HG03039 (cell line): ENCODE measurements around the gene OTX2.

ENCODE experiments used
- ATAC-seq: cut with Tn5 transposase; IDR thresholded peaks from one replicate; pipeline ENCODE4 v1.9.1; 2021; ENCODE audit warnings: mild to moderate bottlenecking, moderate library complexity; ENCODE audit not compliant: unreplicated experiment

OTX2 gene

DNA sequence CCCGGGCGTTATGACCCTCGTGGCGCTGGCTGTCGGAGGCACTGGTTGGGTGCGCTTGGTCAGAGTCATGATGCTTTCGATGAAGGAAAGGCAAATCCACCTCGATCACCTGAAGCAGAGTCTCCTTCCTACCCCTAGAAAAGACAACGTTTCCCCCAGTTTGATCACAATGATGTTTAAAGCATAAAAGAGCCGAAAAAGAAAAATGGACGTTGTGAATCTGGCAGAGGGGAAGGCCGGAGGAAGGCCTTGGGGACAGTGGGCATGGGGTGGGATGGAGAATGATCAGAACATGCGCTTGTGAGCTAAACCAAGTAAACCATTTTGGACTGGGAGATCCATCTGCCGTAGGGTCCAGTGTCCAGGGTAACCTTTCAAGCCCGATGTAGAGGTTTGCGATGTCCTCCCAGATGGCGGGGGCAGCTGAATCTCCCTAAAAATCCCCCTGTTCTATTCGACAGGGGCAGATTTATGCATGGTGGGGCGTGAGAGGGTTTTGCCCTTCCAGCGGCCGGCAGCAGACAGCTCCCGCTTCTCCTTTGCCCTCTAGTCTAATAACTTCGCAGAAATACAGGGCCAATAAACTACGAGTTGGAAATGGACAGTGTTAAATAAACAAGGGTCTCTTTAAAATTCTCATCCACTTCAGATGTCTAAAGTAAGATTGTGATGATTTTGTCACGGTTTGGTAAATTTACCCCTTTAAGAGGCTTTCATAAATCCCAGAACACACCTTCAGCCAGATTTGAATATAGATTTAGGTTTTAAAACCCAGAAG is 2.3 kb upstream of the OTX2 start:
- ATAC-seq = no peak

DNA sequence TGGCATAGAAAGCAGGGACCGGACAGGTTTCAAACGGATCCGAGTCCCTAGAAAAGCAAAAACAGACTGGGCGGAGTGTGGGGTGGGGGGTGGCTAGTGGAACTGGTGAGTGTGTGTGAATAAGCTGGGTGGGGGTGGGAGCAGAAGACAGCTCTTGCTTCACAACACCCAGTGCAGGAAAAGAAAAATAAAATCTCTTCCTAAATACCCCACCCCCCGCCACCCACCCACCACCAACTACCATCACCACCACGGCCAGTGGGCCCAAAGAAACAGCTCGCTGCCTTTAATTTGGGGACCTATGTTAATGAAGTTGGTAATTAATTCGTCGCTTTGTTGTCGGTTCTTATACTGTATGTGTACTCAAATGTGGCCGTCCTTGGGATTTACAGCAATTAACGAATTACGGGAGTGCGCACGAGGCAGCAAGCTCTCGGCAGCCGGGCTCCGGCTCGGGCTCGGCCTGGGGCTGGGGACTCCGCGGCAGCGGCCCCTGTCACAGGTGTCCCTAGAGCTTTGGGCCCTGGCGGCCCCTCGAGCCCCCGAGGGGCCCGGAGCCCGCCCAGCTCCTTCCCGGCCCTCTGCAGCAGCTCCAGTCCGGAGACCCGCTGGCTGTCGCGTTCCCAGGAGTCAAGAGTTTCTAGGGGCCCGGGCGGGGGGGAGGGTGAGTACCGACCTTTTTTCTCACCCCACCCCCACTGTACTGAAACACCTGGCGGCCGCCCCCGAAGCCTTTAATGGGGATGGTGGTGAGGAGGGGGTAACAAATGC is 1.5 kb upstream of the OTX2 start:
- no peak for ATAC-seq

GRCh38 chr14:56810836-56811592 is 735 bp upstream of the OTX2 start:
- no peak for ATAC-seq

DNA sequence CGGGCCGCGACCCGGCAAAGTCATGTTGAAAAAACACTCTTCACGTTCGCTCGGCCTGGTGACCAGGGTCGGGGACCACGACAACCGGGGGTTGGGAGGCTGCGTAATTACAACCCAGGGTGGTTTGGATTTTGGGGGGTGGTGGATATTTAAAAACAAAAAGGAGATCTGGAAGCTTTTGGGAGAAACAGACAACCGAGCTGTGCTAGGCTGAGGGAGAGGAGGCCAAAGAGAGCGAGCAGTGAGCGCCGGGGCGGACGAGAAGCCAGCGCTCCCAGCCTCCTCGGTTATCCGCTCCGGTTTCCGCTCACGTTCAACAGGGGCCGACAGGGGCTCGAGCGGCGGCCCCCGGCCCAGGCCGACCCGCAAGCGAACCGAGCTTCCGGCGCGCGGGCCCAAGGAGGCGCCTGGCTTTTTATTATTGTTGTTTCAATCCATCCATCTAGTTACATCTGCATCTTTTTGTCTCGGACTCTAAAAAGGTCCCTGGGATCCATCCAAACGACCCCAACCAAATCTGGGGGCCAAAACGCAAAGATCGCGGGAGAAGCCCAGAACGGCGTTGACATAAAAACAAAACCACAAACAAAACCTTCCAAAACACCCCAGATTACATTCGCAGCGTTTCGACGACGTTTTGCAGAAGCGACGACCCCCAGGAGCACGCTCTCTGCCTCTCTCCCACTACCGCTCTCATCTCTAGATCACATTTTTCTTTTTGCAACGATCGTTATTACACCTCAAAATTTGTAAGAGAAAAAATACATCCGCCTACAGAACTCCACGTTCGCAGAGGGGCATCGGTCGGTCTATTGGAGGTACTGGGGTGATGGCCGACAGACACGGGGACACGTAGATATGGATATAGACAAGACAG is 771 bp downstream of the OTX2 start:
- no peak for ATAC-seq

GRCh38 chr14:56808383-56809269 is 1.7 kb downstream of the OTX2 start:
- ATAC-seq = no peak

GRCh38 chr14:56808110-56808382 is 2.2 kb downstream of the OTX2 start:
- ATAC-seq = no peak

- ATAC-seq = no peak
Measured at GRCh38 chr14:56807386-56808109, 2.7 kb downstream of the OTX2 start.

DNA sequence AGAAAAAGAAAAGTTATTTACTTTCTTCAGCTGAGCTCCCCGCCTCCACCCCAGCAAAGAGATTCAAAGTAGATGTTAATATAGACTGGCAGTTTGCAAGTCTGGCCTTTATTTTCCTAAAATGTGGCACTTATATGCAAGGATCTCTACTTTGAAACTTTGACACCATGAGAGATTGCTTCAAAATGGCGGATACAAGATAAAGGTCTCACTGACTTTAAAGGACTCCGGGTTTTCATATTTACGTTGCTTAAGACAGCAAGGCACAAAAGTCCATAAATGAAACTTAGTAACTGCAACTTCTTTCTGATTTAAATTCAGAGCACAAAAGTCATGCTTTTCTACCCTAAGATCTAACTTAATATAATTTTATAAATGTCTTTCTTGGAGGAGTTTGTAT is 3.5 kb downstream of the OTX2 start:
- no peak for ATAC-seq

GRCh38 chr14:56805992-56806727 is 4.1 kb downstream of the OTX2 start:
- no peak for ATAC-seq

DNA sequence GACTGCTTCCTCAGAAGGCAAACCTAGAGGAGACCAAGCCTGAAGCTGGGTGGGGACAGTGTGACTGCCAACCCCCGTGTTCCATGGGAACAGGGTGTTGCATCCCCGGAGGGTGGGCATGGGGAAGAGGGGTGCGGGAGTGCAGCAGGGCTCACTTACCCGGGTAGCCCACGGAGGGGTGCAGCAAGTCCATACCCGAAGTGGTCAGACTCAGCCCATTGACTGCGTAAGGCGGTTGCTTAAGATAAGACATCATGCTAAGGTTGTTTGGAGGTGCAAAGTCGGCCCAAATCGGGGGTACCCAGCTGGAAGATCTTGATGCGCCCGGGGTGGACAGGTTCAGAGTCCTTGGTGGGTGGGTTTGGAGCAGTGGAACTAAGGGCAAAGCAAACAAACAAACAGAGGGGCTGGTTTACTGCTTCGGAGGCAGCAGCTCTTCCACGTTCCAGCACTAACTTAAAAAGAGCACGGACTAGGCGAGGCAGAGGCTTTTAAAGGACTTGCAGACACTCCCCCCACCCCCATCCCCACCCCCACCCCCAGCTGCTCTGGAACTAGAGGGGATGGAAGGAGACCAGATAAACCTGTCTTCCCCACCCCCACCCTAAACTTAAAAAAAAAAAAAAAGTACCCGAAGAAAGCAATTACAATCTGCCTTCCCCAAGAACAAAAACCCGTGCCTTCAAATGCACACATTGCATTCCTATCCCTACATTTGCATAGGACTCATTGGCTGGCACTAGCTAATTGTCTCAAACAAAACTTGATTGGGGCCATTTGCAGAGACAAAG is 4.9 kb downstream of the OTX2 start:
- ATAC-seq = no peak

- no peak for ATAC-seq
Measured at GRCh38 chr14:56803816-56804535, 6.3 kb downstream of the OTX2 start.

DNA sequence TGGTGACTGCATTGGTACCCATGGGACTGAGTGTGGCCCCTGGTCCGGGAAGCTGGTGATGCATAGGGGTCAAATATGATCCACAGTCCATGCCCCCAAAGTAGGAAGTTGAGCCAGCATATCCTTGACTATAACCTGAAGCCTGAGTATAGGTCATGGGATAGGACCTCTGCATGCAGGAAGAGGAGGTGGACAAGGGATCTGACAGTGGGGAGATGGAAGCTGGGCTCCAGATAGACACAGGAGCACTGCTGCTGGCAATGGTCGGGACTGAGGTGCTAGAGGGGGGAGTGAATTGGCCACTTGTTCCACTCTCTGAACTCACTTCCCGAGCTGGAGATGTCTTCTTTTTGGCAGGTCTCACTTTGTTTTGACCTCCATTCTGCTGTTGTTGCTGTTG is 8.4 kb downstream of the OTX2 start:
- no peak for ATAC-seq

GRCh38 chr14:56799343-56799645 is 11.0 kb downstream of the OTX2 start:
- no peak for ATAC-seq

DNA sequence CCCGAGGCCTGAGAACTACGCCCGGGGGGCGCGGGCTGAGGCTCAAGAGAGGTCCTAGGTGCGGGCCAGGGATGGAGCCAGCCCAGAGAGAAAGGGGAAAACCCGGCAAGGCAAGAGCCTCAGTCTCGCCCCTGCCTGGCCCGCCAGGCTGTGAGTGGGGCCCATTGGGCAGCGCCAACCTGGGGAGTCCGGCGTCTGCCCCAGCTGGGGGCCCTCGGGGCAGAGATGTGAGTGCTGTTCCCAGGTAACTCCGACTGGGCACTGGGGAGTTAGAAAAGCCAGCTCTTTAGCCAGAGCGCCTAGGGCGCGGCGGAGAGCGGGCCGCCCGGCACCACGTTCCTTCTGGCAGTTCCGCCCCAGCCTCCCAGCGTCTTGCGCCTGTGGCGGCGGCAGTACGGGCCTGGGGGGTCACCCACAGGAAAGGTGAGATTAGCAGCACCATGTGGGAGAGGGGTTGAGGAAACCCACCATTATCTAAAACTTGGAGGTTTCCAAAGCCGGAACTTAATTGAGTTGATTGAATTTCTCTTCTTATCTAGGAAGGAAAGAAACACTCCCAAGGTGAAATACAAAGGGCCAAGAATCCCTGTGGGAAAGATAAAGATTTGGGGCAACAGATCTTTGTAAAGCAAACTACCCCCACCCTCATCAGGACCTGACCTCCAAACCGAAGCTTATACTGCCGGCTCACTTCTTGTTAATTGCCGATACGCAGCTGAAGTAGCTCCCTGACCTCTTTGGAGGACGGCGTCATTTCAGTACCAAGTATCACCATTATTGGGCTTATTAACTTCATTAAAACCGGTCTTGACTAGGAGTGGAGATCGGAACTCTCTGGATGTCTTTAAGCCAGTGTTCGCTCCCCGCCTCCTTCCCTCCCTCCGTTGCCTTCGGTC is 11.6 kb downstream of the OTX2 start:
- no peak for ATAC-seq

- no peak for ATAC-seq
Measured at GRCh38 chr14:56797569-56798446, 12.5 kb downstream of the OTX2 start.
